HG02678 (cell line): ENCODE results near the gene ITGAV.

ENCODE experiments used
- ATAC-seq: cut with Tn5 transposase; IDR thresholded peaks from one replicate; pipeline ENCODE4 v1.9.1; 2021; ENCODE audit warnings: mild to moderate bottlenecking, moderate library complexity; ENCODE audit not compliant: unreplicated experiment

The ITGAV gene

DNA sequence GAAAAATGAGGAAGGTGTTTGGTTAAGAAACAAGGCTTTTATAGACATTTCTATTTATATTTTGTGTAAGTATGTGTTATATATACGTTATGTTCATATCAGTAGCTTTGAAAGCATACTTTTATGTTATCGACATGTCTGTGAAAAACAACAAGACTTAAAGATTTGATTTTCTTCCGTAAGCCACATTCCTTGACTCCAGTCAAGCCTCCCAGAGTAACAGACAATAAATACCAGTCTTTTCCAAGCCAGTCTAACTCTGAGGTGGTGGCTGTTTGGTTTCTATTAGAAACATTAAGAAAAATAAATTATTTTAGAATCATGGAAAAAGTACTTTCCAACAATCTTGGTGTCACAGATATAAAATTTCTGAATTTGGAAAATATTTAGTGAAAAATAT lies 16.3 kb upstream of the ITGAV start:
- no peak for ATAC-seq

DNA sequence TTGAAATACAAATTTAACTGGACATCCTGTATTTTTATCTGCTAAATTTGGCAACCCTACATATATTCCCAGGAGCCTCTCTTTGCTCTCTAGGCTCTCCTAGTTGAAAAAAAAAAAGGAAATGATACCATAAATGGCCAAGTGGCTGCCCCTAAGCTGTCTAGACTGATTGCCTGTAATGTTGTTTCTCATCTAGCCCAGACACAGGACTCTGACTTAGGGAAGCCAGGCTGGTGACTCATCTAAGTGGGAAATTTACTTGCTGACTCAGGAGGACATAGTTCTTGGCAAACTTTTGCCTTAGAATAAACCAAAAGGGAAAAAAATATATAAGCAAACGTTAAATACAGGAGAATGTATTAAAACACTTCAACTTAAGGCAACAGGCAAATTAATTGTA lies 14.6 kb upstream of the ITGAV start:
- no peak for ATAC-seq

DNA sequence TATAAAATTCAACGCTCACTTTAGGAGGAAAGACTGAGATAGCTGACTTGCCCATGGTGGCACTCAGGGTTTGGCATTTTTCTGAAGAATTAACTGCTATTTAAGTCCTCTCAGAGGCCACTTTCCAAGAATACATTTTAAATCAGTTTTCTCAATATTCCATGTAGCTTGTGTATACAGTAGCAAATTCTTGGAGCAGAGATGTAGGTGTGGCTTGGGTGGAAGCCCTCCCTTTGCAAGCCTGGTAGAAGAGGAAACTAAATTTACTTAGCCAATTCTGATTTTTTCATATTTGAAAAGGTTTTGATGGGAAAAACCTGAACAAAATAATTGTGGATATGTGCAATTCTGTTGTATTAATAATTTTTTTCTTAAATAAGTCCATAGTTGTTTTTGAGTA lies 14.0 kb upstream of the ITGAV start:
- ATAC-seq, result no peak

DNA sequence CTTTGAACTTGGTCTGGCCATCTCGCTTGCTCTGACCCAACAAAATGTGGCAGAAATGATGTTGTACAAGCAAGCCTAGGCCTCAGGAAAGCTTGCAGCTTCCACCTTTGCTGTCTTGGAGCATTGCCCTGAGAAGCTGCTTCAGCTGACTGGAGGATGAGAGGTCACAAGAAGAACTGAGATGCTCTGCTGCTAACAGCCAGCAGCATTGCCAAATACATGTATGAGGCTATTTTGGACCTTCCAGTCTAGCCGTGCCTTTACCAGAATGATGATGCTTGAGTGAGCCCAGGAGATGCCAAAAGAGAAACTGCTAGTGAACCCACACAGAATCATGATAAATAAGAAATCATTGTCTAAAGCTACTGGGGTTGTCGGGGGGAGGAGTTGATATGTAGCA lies 13.2 kb upstream of the ITGAV start:
- no peak for ATAC-seq

DNA sequence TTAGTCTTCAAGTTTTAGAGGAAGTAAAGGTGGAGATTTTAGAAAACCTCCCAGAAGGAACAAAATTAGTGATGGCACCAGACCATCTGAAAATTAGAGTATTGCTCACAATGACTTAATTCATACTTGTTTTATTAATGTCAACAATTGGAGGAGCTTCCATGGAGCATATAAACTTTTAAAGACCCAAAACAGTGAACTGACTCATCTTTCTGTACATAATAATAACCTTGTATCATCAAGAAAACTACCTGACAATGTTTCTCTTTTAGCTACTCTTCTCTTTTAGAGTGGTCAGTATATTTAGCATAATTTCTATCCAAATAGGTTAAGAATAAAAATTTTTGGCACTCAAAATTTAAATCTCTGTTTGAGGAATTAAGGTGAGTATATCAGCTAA lies 7.2 kb upstream of the ITGAV start:
- ATAC-seq, result no peak

DNA sequence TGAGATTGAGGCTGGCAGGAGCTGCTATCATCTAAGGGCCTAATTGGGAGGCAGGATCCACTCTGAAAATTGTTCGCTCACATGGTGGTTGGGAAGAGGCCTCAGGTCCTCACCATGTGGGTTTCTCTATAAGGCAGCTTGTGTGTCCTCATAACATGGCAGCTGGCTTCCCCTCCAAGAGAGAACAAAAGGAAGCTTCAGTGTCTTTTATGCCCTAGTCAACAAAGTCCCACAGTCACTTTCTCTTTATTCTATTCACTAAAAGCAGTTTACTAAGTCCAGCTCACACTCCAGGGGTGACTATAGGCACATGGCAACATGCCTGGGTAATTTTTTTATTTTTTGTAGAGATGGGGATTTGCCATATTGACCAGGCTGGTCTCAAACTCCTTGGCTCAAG lies 5.8 kb upstream of the ITGAV start:
- no peak for ATAC-seq

DNA sequence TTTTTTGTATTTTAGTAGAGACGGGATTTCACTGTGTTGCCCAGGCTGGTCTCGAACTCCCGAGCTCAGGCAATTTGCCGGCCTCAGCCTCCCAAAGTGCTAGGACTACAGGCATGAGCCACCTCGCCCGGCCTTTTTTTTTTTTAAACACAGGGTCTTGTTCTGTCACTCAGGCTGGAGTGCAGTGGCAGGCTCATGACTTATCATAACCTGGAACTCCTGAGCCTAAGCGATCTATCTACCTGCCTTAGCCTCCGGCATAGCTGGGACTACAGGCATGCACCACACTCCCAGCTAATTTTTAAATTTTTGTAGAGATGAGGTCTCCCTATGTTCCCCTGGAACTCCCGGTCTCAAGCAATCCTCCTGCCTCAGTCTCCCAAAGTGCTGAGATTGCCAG lies 1.4 kb upstream of the ITGAV start:
- no peak for ATAC-seq

DNA sequence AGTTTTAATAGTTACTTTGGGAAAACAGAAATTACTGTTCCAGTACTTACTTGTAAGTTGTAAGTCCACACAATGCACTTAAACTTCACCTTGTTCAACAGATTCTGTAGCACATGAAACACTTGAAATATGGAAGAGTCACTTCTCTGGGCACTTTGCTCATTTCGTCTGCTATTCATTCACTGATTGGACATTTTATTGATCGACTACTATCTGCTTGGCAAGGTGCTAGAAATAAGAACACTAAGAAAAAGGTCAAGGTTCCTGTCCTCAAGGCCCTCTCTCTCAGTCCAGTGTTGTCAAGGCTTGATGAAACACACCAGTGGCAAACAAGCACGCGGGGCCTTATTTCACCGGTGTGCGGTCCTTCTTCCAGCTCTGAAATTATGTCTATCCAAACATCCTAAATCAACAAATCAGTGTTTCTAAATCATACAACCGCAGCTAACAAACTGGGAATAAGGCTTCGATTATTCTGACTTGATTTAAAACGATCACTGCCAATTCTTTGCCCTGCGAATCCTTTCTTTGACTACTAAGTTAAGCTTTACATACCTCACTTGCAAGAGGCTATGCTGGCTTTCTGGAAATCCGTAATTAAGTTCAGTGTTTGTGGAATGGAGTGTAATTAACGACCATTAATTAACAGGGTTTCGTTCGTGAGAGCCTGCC lies 780 bp upstream of the ITGAV start:
- ATAC-seq, result no peak

DNA sequence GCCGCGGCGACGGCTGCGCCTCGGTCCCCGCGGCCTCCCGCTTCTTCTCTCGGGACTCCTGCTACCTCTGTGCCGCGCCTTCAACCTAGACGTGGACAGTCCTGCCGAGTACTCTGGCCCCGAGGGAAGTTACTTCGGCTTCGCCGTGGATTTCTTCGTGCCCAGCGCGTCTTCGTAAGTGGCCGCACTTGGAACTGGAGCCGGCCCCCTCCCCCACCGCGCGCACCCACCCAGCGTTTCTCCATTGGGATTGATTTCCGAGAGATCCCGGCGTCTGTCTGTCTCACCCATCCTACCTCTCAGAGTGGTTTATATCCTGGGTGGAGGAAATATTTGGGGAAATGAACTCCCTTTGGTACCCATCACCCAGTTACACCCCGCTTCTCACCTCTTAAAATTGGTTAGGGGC lies 498 bp downstream of the ITGAV start:
- no peak for ATAC-seq

DNA sequence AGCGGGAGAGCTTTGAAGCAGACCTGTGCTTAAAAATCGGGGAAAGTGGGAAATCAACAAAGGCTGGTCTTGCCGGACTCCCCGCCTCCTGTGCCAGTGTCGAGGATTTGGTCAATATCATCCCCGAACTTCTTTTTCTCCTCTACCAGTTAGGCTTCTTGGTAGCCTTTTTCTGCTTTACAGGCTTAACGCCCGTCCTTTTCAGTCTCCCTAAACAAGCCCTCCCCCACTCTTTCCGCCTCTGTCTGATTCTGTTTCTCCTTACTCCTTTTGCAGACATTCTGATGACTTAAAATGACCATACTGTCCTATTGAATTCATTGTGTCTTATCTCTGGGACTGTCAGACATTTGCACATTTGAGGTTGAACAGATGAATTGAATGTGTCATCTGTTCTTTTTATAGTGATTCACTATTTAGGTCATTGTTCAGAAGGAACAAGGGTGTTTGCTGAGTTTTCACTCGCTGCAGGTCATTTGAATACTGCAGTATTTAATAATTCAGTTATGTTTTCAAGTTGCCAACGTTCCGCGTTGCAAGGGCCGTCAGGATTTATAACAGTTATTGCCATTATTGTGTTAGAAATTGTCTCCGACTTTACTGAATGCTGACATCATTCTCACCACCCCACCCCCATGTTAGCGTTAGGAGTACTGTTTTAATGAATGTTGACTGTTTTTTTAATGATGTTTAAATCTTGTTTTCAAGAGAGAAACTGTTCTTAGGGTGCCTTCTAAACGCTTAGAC lies 1.1 kb downstream of the ITGAV start:
- ATAC-seq, result peak; percentile 16

DNA sequence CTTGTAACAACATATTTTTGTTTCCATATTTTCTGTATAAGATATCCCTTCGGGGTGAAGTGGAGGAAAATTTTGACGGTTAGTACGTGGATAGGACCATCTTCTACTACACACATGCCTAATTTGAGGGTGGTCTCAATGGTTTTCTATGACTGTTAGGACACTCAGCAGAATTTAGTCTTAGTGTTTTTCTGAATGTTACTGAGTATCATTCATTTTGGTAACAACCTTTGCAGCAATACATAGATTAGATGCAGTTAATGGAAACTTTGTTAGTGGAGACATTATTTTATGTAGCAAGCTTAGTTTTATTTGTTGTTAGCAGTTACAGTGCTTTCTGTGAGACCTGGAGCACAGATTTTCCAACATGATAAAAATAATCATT lies 1.6 kb downstream of the ITGAV start:
- ATAC-seq, result no peak

DNA sequence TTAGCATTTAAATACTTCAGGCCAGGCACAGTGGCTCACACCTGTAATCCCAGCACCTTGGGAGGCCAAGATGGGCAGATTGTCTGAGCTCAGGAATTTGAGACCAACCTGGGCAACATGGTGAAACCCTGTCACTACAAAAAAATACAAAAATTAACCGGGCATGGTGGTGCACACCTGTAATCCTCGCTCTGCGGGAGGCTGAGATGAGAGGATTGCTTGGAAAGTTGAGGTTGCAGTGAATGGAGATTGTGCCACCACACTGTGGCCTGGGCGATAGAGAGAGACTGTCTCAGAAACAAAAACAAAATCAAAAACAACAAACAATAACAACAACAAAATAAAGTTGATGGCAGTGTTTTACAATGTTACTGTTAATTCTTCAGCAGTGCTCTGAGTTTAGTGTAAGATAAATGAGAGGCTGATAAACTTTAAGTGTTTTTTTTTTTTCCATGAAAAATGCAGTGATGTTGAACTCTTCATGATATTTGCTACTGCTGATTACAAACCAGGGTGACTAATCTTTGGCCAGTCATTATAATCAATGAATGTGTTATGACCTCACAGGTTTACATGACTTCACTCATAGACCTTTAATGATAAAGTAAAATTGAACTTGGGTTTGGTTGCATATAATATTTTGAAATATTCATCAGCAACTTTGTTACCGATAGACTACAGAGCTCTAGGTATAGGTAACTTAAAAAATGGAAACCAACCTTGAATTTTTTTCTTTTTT lies 2.5 kb downstream of the ITGAV start:
- no peak for ATAC-seq

DNA sequence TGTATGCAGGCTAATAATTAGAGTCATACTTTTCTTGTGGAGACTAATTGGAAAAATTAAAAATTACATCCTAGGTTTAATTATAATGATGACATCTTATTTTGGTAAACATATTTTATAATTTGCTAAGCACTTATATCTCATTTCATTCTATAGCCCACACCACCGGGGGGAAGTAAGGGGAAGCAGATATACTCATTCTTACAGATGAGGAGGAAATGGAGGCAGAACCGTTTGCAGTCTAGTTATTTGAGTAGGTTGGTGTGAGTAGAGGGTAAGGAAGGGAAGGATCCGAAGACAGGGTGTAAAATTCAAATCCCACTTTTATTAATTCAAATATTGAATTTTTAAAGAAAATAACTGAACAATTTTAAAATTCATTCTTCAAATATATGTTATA lies 3.7 kb downstream of the ITGAV start:
- no peak for ATAC-seq

DNA sequence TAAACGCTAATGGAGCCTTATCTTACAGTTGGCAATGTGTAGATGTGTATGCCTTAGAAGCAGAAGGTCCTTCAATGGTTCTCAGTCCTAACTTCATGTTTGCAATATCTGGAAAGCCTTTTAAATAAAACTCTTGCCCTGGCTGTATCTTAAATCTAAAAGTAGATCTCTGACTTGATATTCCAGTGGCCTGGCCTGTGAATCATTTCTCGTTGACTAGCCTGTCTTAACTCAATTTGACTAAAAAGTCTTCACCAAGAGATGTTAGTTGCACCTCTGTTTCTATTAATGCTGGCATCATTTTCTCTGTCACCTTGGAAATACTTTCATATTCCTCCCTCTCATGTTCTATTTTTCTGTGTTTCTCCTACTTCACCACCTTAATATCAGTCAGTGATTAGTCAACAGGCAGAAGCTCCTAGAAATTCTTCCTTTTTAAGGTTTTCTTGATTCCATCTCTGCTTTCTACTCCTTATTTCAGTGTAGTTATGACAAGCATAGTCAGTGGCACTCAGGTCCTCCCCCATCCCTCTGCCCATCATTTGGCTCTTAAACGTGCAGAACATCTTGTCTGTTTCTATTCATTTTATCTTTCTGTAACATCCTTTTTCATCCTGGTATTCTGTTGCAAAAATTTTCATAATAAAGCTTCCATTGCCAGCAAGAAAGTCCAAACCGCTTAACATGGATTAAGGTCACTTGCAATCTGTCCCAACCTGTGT lies 4.3 kb downstream of the ITGAV start:
- no peak for ATAC-seq

DNA sequence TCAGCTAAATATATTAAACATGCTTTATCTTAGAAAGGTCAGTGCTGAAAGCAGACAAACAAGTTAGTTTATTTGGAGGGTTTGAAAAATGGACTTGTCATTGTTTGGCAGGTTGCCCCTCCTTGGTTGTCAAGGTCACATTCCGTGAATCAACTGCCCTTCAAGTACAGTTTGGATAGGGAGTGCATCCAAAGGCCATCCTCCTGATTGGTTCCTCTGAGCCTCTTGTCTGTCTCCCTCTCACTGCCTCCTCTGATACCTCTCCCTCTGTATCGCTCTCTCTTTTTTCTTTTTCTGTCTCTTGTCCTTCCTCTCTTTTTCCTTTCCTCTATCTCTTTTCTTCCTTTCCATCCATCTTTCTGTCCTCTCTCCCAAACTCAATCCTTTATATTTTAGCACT lies 5.4 kb downstream of the ITGAV start:
- ATAC-seq, result no peak

DNA sequence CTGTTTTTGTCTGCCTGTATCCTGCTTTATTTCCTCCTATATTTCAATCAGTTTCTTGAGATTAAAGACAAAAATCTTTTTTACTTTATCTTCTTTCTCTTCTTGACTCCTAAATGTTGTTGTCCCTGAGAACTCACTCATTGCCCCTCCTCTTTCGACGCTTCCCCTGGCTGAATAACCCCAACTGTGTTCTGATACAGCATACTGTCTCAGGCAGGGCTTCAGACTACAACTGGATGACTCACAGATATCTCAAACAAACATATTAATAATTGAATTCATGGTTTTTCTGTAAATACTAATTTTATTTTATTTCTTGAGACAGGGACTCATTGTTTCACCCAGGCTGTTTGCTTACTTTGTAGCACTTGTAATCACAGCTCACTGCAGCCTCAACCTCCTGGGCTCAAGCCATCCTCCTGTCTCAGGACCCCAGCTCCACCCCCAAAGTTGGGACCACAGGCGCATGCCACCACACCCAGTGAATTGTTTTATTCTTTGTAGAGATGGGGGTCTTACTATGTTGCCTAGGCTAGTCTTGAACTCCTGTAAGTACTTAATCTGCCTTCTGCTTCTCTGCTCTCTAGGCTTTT lies 9.4 kb downstream of the ITGAV start:
- no peak for ATAC-seq

DNA sequence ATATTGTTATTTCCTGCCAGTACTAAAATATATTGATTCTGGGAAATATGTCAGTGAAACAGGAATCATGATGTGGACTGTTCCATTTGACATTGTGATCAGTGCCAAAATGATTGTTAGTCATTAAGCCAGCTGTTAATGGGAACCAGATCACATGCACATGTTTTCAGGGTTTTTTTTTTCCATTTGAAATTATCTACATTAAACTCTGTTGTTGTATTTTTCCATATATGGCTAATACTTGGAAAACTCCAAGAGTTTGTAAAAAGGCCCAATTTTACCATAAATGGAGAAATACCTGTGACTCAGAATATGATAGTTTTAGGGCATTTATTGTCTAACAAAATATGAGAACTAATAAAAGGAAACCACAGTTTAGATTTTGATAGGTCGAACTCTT lies 13.4 kb downstream of the ITGAV start:
- ATAC-seq, result no peak

DNA sequence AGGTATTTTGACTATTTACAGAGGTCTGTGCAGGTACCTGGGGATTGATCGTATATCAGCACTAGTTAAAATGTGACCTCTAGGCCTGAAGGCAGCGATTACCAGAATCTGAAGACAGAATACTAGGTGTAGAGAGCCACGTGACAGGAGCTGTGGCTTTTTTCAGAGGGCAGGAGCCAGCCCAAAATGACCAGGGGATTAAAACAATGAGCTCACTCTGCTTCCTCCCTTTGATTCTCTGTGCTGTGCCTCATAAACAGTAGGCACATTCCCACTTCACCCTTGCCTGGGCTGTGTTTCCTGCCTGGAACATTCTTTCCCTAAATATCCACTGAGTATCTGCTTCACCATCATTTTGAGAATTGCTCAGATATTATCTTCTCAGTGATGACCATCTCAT lies 15.2 kb downstream of the ITGAV start:
- ATAC-seq, result no peak

DNA sequence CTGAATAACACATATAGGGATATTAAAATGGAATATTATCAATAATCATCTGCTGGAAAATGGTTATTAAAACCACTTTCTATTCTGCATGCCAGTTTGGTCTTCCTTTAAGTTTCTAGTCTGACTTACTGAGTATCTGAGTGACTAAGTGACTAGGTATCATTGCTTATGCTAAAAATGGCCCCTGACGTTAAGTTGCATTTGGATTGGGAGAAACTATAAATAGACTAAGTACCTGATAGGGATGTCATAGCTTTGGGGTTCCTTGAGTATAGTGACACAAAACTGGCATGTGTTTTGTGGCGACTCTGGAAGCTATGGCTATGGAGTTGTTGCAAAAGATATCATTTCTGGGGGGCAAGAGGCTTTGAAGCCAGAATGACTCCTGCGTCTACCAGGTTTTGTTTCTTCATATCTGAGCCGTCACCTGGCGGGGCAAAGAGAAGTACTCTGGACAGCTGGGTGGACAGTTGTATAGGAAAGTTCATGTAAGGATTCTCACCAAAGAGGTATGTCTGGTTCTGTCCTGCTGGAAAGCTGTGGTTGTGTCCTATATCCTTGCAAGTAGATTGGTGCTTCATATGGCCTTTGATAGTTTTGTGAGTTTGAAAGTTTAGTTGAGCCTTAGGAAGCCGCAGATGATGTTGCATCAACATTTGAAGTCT lies 17.9 kb downstream of the ITGAV start:
- ATAC-seq, result no peak

DNA sequence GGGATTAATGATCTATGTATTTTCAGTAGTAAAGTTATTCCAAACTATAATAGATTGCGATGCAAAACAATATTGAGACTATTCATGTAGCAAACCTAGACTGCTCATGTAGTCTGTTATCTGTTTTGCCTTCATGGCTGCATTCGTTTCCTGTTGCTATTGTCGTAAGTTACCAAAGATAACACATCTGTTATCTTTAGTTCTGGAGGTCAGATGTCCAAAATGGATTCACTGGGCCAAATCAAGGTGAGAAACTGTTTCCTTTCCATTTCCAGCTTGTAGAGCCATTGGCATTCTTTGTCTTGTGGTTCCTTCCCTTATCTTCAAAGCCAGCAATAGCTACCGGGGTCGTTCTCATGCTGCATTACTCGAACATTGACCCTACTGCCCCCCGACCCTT lies 20.9 kb downstream of the ITGAV start:
- ATAC-seq, result no peak

DNA sequence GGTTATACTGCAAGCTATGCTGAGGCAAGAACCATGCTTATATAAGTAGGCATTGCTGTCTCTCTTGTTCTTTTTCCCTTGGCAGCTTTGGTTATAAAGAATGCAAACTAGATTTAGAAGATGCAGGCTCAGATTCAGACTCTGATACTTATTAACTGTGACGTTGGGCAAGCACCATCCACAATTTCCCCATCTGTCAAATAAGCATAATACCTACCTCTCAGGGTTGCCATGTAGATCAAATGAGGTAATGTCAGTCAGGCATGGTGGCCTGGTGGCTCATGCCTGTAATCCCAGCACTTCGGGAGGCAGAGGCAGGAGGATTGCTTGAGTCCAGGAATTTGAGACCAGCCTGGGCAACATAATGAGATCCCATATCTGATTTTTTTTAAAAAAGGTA lies 21.7 kb downstream of the ITGAV start:
- no peak for ATAC-seq
